Naive thymus-derived CD4-positive, alpha-beta T cell (primary cell): Measurements from ENCODE around the gene HES7. TPM values are rescaled to one million over a fixed set of nuclear protein-coding genes. Genes with fewer than 3 reads are reported as not detected.

Experiments used
- ATAC-seq: fragments of 150-1000 bp; cut with Tn5 transposase; 2 replicates; pipeline ENCODE4 v1.10.0; 2021; ENCODE audit warnings: mild to moderate bottlenecking, moderate library complexity
- CTCF ChIA-PET: fragments of 350-600 bp; sonication (Branson Sonifier 250); formaldehyde crosslinking; loops from one replicate; lab custom pipeline; 2021; ENCODE audit warnings: antibody characterized with exemption; lab: Charles Lee
- POLR2A ChIA-PET: fragments of 350-600 bp; sonication (Branson Sonifier 250); formaldehyde crosslinking; loops from one replicate; lab custom pipeline; 2021; ENCODE audit warnings: antibody characterized with exemption, inconsistent platforms; lab: Charles Lee
- DNase-seq, 9 donors: peaks; one replicate each; pipeline versions ENCODE4 v3.0.0 to v3.0.0-alpha.2; 2020 to 2022; ENCODE audit warnings: mixed read lengths in 1 of 9
- H3K27ac ChIP-seq: one replicate; pipeline ENCODE4 v1.7.0; 2013; ENCODE audit warnings: mild to moderate bottlenecking, low read depth, low read length, moderate library complexity
- H3K27me3 ChIP-seq, 2 donors: one replicate each; pipeline ENCODE4 v1.7.0; 2013; ENCODE audit warnings: low read length in 2 of 2, mild to moderate bottlenecking in 2 of 2, moderate library complexity in 2 of 2; ENCODE audit not compliant: control insufficient read depth in 2 of 2, insufficient read depth in 2 of 2
- H3K36me3 ChIP-seq, 3 experiments: 1 replicate in 2 of 3; 2 replicates in 1 of 3; pipeline ENCODE4 v1.7.0; 2013; ENCODE audit warnings: low read length in 3 of 3, mild to moderate bottlenecking in 3 of 3, moderate library complexity in 1 of 3; ENCODE audit not compliant: insufficient read depth in 3 of 3, control insufficient read depth in 2 of 3
- H3K4me1 ChIP-seq, 2 donors: one replicate each; pipeline ENCODE4 v1.7.0; 2013; ENCODE audit warnings: low read length in 2 of 2, mild to moderate bottlenecking in 2 of 2, moderate library complexity in 1 of 2; ENCODE audit not compliant: control insufficient read depth in 2 of 2, insufficient read depth in 2 of 2
- H3K4me3 ChIP-seq: 2 replicates; pipeline ENCODE4 v1.7.0; 2013; ENCODE audit warnings: mild to moderate bottlenecking, low read length
- H3K9me3 ChIP-seq, 3 experiments: 1 replicate in 2 of 3; 2 replicates in 1 of 3; pipeline ENCODE4 v1.7.0; 2013; ENCODE audit warnings: low read length in 3 of 3; ENCODE audit not compliant: control insufficient read depth in 2 of 3
- H3K27ac Mint-ChIP-seq, 9 donors: one replicate each; pipeline ENCODE4 v1.8.0; 2020 to 2022; ENCODE audit warnings: mixed read lengths in 9 of 9, mild to moderate bottlenecking in 8 of 9, moderate library complexity in 5 of 9, inconsistent platforms in 2 of 9
- H3K27me3 Mint-ChIP-seq, 5 donors: one replicate each; pipeline ENCODE4 v1.8.0; 2021 to 2022; ENCODE audit warnings: mixed read lengths in 5 of 5, mild to moderate bottlenecking in 1 of 5
- H3K36me3 Mint-ChIP-seq, 5 donors: one replicate each; pipeline ENCODE4 v1.8.0; 2020 to 2022; ENCODE audit warnings: mixed read lengths in 5 of 5, mild to moderate bottlenecking in 3 of 5, inconsistent platforms in 1 of 5
- H3K4me1 Mint-ChIP-seq, 7 donors: one replicate each; pipeline ENCODE4 v1.8.0; 2020 to 2022; ENCODE audit warnings: mixed read lengths in 7 of 7, mild to moderate bottlenecking in 3 of 7, inconsistent platforms in 1 of 7
- H3K4me3 Mint-ChIP-seq, 10 donors: one replicate each; pipeline ENCODE4 v1.8.0; 2020 to 2022; ENCODE audit warnings: mild to moderate bottlenecking in 10 of 10, mixed read lengths in 10 of 10, moderate library complexity in 6 of 10, inconsistent platforms in 2 of 10
- H3K9me3 Mint-ChIP-seq, 11 donors: one replicate each; pipeline ENCODE4 v1.8.0; 2020 to 2022; ENCODE audit warnings: mixed read lengths in 11 of 11, mild to moderate bottlenecking in 4 of 11, inconsistent platforms in 1 of 11, moderate library complexity in 1 of 11
- intact Hi-C, 2 donors: fragments of 100-400 bp; cut with micrococcal nuclease; formaldehyde crosslinking; loops; one replicate each; pipeline ENCODE4 v1.15.1; 2023
- polyA plus RNA-seq, 2 donors: library from polyadenylated mRNA; unstranded; fragments of 300-500 nt; fragmentation: Illumina TruSeq; gene quantifications; one replicate each; pipeline ENCODE4 v1.2.3, GENCODE V29; 2021
- total RNA-seq, 6 experiments: library from RNA in 5 of 6; stranded (reverse) in 5 of 6; gene quantifications; 1 replicate in 5 of 6; 2 replicates in 1 of 6; pipeline ENCODE4 v1.2.3 and lab custom pipeline; 2021 to 2026

The HES7 gene
- total and polyA plus RNA-seq, 7 experiments from 2014 or later: 0.22 to 0.98 (median 0.41) TPM; not detected in 2

DNA sequence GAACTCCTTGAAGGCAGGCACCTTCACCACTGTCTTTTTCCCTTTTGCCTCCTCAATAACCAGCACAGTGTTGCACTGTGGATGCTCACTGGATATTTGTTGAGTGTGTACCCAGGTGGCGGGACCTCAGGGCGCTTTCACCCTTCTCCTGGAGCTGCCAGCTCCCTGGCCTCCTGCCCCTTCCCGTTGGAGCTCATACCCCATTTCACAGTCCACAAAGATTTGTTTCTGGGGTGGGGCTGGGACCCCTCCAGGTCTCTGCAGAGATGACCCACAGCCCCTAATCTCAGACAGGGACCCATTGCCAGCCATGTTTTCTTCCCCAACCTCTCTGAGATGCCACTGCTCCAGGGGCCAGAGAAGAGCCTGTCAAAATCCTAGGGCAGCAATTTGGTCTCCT, 48.8 kb downstream of the HES7 start:
- Mint-ChIP-seq H3K27me3 (peaks cover 20 to 57% (median 29%) of the 10 kb centered on the region in 5 donors), H3K4me3 (peak overlapping the region in 4 of 10 donors; percentile 10 to 91 (median 45)), H3K9me3 (peaks cover 0 to 1% (median 0%) of the 10 kb centered on the region in 11 donors), H3K36me3 (no peaks in the 10 kb centered on the region), H3K4me1 (peaks cover 7 to 37% (median 34%) of the 10 kb centered on the region in 7 donors), H3K27ac (peak overlapping the region in 1 of 9 donors; percentile 73)
- peaks cover 7 to 9% of the 10 kb centered on the region in 2 donors for H3K27me3 ChIP-seq
- no peak overlapping the region for H3K4me3 ChIP-seq
- ChIA-PET CTCF (interaction anchor here (1.0 to 11.6 kb wide), 7 partner anchors 14 to 52 kb away, joined by 3 to 122 read pairs (median 18); partner anchors contain the start of gene ALOXE3), POLR2A (interaction anchor here (0.8 to 3.0 kb wide), 4 partner anchors 13 to 44 kb away, joined by 3 to 12 read pairs (median 5); partner anchors contain the start of gene ALOXE3)
- intact Hi-C loops: no loop called here
- ATAC-seq: no peak
- no peaks in the 10 kb centered on the region for H3K9me3 ChIP-seq
- DNase-seq: no peak
- no peaks in the 10 kb centered on the region for H3K36me3 ChIP-seq
- peaks cover 14 to 29% of the 10 kb centered on the region in 2 donors for H3K4me1 ChIP-seq
- no peak overlapping the region for H3K27ac ChIP-seq

DNA sequence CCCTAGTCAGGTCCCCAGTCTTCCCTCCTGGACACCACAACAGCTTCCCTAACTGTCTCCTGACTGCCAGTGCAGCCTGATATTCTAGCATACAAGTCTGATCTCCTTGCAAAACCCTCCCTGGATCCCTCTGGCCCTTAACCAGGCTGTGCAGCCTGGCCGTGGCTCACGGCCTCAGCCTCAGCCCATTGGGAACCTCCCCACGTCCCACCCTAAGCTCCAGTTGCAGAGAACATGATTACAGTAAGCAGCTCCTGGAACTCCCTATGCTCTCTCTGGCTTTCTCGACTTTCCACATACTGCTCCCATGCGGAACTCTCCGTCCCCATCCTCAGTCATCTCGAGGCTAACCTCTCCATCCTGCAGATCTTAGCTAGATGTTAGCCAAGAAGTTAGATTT, 49.4 kb downstream of the HES7 start:
- Histone ChIP-seq H3K9me3 (no peaks in the 10 kb centered on the region), H3K36me3 (no peaks in the 10 kb centered on the region), H3K4me3 (no peak overlapping the region), H3K4me1 (peaks cover 12 to 28% of the 10 kb centered on the region in 2 donors), H3K27ac (no peak overlapping the region), H3K27me3 (peaks cover 7 to 9% of the 10 kb centered on the region in 2 donors)
- DNase-seq (no peak), ATAC-seq (no peak)
- Mint-ChIP-seq H3K9me3 (peaks cover 0 to 1% (median 0%) of the 10 kb centered on the region in 11 donors), H3K4me1 (peaks cover 7 to 32% (median 30%) of the 10 kb centered on the region in 7 donors), H3K4me3 (peak overlapping the region in 6 of 10 donors; percentile 10 to 95 (median 88)), H3K27me3 (peaks cover 20 to 57% (median 29%) of the 10 kb centered on the region in 5 donors), H3K36me3 (no peaks in the 10 kb centered on the region), H3K27ac (peak overlapping the region in 1 of 9 donors; percentile 73)
- ChIA-PET POLR2A (interaction anchor here (0.8 to 3.0 kb wide), 6 partner anchors 20 to 172 kb away, joined by 3 to 12 read pairs (median 4); partner anchors contain the start of gene ALOXE3), CTCF (interaction anchor here (0.6 to 11.6 kb wide), 11 partner anchors 10 to 672 kb away, joined by 3 to 122 read pairs (median 4); partner anchors contain the start of gene ALOXE3)
- intact Hi-C loops: no loop called here

DNA sequence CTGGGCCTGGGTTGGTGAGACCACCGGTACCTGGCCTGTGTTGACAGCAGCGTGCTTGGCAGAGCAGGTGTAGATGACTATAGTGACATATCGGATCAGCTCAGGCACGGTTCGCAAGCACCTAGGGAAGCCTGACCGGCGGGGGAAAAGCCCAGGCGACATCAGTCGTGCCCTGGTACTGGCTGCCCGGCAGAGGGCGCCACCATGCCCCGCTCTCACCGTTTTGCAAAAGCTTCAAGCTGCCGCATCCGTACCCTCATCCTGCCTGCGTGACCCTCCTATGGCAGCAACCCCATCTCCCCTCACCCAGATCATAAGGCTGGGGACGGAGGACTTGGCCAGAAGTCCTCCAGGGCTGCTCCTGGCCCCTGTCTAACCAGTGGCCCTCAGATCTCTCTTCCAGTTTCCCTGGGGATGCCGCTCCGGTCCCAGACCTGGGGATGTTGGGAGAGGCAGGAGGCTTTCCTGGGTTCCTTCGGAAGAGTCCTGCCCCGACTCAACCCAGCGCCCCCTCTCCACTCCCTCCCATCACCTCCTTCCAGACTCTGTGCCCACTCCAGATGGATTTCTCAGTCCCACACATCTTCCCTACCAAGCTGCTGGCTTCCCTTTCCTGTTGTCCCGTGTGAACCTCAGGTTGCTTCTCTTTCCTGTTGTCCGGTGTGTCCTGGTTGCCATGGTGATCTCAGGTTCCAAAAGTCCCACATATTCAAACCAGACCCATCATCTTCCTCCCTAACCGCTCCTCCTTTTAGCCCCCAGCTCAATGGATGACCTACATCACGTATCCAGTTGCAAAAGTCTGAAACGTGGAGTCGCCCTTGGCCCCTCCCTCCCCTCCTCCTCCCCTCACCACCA, 50.0 kb downstream of the HES7 start:
- intact Hi-C loops: loop anchor here (1.0 to 2.0 kb wide), 5 partner anchors 7 to 44 kb away; partner anchors contain the start of gene ALOXE3 (in 2 of the 2)
- Histone ChIP-seq H3K27me3 (peaks cover 7 to 9% of the 10 kb centered on the region in 2 donors), H3K27ac (no peak overlapping the region), H3K4me1 (peaks cover 7 to 24% of the 10 kb centered on the region in 2 donors), H3K4me3 (peak overlapping the region; percentile 49), H3K36me3 (no peaks in the 10 kb centered on the region), H3K9me3 (no peaks in the 10 kb centered on the region)
- peak; percentile 64 to 86 (median 82) for DNase-seq
- Mint-ChIP-seq H3K27me3 (peaks cover 20 to 61% (median 29%) of the 10 kb centered on the region in 5 donors), H3K9me3 (peaks cover 0 to 1% (median 0%) of the 10 kb centered on the region in 11 donors), H3K4me3 (peak overlapping the region; percentile 84 to 95 (median 88)), H3K36me3 (no peaks in the 10 kb centered on the region), H3K4me1 (peaks cover 7 to 28% (median 25%) of the 10 kb centered on the region in 7 donors), H3K27ac (peak overlapping the region in 7 of 9 donors; percentile 28 to 88 (median 53))
- ChIA-PET CTCF (interaction anchor here (0.5 to 11.6 kb wide), 14 partner anchors 11 to 672 kb away, joined by 3 to 122 read pairs (median 4); partner anchors contain the start of genes ALOXE3 and TMEM107), POLR2A (interaction anchor here (0.8 to 3.0 kb wide), 5 partner anchors 37 to 173 kb away, joined by 3 to 12 read pairs (median 4); partner anchors contain the start of gene ALOXE3)
- peak; percentile 91 for ATAC-seq

DNA sequence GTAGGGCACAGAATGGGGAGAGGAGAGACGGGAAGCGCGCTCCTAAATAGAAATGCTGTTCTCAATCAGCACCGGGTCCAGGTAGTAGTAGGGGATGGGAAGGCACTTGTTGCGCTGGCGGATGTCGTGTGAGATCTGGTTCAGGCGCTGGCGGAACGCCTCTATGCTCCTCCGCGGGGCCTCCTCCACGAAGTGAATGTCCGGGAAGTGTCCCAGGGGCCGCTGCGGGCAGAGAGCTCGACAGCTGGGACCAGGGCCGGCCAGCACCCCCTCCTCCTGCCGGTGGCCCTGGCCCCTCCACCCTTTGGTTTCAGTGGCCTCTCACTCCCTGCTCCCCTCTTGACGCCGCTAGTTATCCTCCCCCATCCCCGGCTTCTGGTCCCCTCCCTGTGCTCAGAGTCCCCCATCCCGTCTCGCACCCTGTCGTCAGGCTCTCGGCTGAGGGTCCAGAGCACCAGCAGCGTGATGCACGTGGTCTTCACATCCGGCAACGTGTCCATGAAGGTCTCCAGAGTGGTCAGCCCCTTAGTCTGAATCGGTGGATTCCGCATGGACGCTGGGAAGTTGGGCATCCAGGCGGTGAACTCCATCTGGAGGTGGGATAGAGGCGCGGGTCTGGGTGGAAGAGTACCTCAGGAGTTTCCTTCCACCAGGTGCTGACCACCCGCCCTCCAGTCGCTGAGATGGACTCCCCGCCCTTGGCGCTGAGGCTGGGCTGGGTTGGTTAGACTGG, 51.0 kb downstream of the HES7 start:
- H3K27ac Mint-ChIP-seq: peak overlapping the region in 5 of 9 donors; percentile 19 to 63 (median 58)

DNA sequence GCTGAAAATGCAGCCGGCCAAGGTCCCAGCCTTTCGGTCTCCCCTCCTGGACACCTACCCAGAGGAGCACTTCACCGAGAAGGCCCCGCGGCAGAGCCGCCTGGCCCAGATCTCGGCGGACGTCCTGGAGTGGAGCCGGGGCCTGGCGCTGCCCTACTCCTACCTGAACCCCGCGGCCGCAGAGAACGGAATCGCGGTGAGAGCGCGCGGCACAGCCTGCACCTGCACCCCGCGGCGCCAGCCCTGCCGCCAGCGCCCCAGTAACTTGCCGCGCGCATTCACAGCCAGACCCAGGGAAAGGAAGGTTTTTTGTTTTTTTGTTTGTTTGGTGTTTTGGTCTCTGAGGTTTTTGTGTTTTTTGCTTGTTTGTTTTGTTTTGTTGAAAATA, 51.6 kb downstream of the HES7 start:
- Histone ChIP-seq H3K4me3 (peak overlapping the region; percentile 49), H3K27ac (no peak overlapping the region), H3K4me1 (peaks cover 4 to 21% of the 10 kb centered on the region in 2 donors), H3K9me3 (no peaks in the 10 kb centered on the region), H3K36me3 (no peaks in the 10 kb centered on the region), H3K27me3 (peaks cover 7 to 9% of the 10 kb centered on the region in 2 donors)
- DNase-seq (peak in 1 of 9 donors; percentile 17), ATAC-seq (no peak)
- intact Hi-C loops: loop anchor here in 1 of 2 donors (2.0 kb wide), 1 partner anchor 16 kb away; no protein-coding TSS in a partner anchor
- ChIA-PET CTCF (interaction anchor here (1.4 to 11.6 kb wide), 3 partner anchors 11 to 50 kb away, joined by 3 to 122 read pairs (median 36); no protein-coding TSS in a partner anchor), POLR2A (interaction anchor here (3.0 kb wide), 1 partner anchor 38 kb away, joined by 12 read pairs; no protein-coding TSS in a partner anchor)
- Mint-ChIP-seq H3K27ac (peak overlapping the region in 4 of 9 donors; percentile 25 to 63 (median 60)), H3K4me3 (peak overlapping the region; percentile 54 to 95 (median 88)), H3K27me3 (peaks cover 20 to 65% (median 29%) of the 10 kb centered on the region in 5 donors), H3K36me3 (no peaks in the 10 kb centered on the region), H3K4me1 (peaks cover 7 to 28% (median 25%) of the 10 kb centered on the region in 7 donors), H3K9me3 (peaks cover 0 to 1% (median 0%) of the 10 kb centered on the region in 11 donors)

More for the DNA sequence above, 51.0 kb downstream of the HES7 start:
- H3K27ac ChIP-seq: no peak overlapping the region
- H3K4me3 Mint-ChIP-seq: peak overlapping the region; percentile 70 to 95 (median 88)
- peaks cover 0 to 1% (median 0%) of the 10 kb centered on the region in 11 donors for H3K9me3 Mint-ChIP-seq
- H3K27me3 ChIP-seq: peaks cover 7 to 9% of the 10 kb centered on the region in 2 donors
- no peaks in the 10 kb centered on the region for H3K36me3 Mint-ChIP-seq
- DNase-seq (peak in 7 of 9 donors; percentile 21 to 47 (median 38)), ATAC-seq (no peak)
- peak overlapping the region; percentile 49 for H3K4me3 ChIP-seq
- H3K9me3 ChIP-seq: no peaks in the 10 kb centered on the region
- CTCF ChIA-PET: interaction anchor here (0.5 to 11.6 kb wide), 8 partner anchors 12 to 668 kb away, joined by 3 to 122 read pairs (median 12); partner anchors contain the start of genes ALOXE3 and TMEM107
- H3K4me1 Mint-ChIP-seq: peaks cover 7 to 28% (median 25%) of the 10 kb centered on the region in 7 donors
- no peaks in the 10 kb centered on the region for H3K36me3 ChIP-seq
- POLR2A ChIA-PET: interaction anchor here (1.7 to 3.0 kb wide), 3 partner anchors 38 to 174 kb away, joined by 3 to 12 read pairs (median 6); partner anchors contain the start of gene ALOXE3
- peaks cover 4 to 21% of the 10 kb centered on the region in 2 donors for H3K4me1 ChIP-seq
- peaks cover 20 to 65% (median 29%) of the 10 kb centered on the region in 5 donors for H3K27me3 Mint-ChIP-seq
- intact Hi-C loops: loop anchor here (1.0 to 2.0 kb wide), 5 partner anchors 8 to 45 kb away; partner anchors contain the start of gene ALOXE3 (in 2 of the 2)
